ENCODE results near the gene C2CD4D.

GRCh38 chr1:151846062-151846568 lies 6.5 kb upstream of the C2CD4D start:
- TF ChIP-seq CTCF (IDR thresholded peaks at IDR 0.05), result no peak
- TF ChIP-seq EP300 (IDR thresholded peaks at IDR 0.05), result no peak
- TF ChIP-seq POLR2AphosphoS5 (IDR thresholded peaks at IDR 0.05), result no peak
- no peak for TF ChIP-seq POLR2A (IDR thresholded peaks at IDR 0.05)

All from sigmoid colon (tissue), 4 donors.